Vagina (tissue), 2 donors: ENCODE data around the gene FBXL22. TPM values are rescaled to one million over a fixed set of nuclear protein-coding genes. Genes with fewer than 3 reads are reported as not detected.

Experiments used
- DNase-seq, 2 donors: peaks; one replicate each; pipeline ENCODE4 v3.0.0-alpha.2; 2017; ENCODE audit errors: extremely low spot score in 2 of 2
- H3K27ac ChIP-seq: fragments of 200-600 bp; sonication (generic); one replicate; pipeline ENCODE4 v1.5.1; 2019
- H3K27me3 ChIP-seq: fragments of 200-600 bp; sonication (generic); one replicate; pipeline ENCODE4 v1.5.1; 2019
- H3K36me3 ChIP-seq, 2 donors: fragments of 200-600 bp; sonication (generic); one replicate each; pipeline ENCODE4 v1.5.1; 2017 to 2019
- H3K4me1 ChIP-seq: fragments of 200-600 bp; sonication (generic); one replicate; pipeline ENCODE4 v1.5.1; 2019
- H3K4me3 ChIP-seq, 2 donors: fragments of 200-600 bp; sonication (generic); 1 replicate in 1 of 2; 2 replicates in 1 of 2; pipeline ENCODE4 v1.5.1; 2016 to 2019
- H3K9me3 ChIP-seq: fragments of 200-600 bp; sonication (generic); one replicate; pipeline ENCODE4 v1.5.1; 2019
- POLR2A ChIP-seq, 2 donors: fragments of 450-650 bp; IDR thresholded peaks; one replicate each; pipeline ENCODE4 v1.6.1; 2017; ENCODE audit warnings: antibody characterized with exemption in 2 of 2, mild to moderate bottlenecking in 2 of 2, moderate library complexity in 2 of 2
- POLR2AphosphoS5 ChIP-seq, 2 donors: sonication (generic); formaldehyde crosslinking; IDR thresholded peaks; one replicate each; pipeline ENCODE4 v1.9.0; 2017; ENCODE audit warnings: antibody characterized with exemption in 2 of 2, mild to moderate bottlenecking in 2 of 2, low read depth in 1 of 2; ENCODE audit not compliant: insufficient read depth in 1 of 2
- intact Hi-C: fragments of 100-400 bp; cut with DNase I; formaldehyde crosslinking; loops from one replicate; pipeline ENCODE4 v1.15.1; 2023
- total RNA-seq: library from RNA; depleted of rRNA; stranded (reverse); fragments of >200 nt; gene quantifications from one replicate; pipeline ENCODE4 v1.2.3, GENCODE V29; 2016
- TF ChIP-seq, protein P1 (sequence below), 3 experiments: fragments of 450-650 bp in 2 of 3; fragments of 200-600 bp in 1 of 3; sonication (generic) in 1 of 3; IDR thresholded peaks; one replicate each; pipeline ENCODE4 v1.5.1; 2017 to 2019; ENCODE audit warnings: antibody characterized with exemption in 3 of 3, mild to moderate bottlenecking in 2 of 3, moderate library complexity in 2 of 3

FBXL22 gene
- total RNA-seq, 1 donor from 2014 or later, result 10.1 TPM

DNA sequence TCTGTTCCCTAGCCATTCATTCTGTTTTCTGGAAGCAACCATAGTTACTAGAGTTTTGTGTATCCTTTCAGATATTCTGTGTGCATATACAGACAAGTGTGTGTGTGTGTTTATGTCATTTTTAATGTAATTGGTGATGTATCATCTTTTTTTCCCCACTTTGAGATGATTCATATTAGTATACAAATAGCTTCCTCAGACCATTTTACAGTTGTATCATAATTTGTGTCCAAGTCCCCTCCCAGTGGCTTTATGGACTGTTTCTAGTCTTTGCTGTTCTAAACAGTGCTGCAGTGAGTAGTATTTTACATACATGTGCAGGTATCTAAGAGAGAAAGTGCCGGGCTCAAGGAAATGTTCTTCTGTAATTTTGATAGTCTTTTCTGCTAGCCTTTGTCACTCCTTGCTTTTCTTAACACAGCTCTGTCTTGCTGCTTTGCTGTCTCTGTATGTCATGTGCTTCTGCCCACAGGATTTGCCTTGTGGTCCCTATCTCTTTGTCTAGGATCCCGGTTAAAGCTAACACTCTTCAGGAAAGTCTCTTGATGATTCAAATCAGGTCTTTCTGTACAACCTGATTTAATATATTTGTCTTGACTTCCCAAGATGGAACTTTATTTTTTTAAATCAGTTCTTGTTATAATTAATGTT lies 31.5 kb upstream of the FBXL22 start:
- peaks cover 0 to 38% of the 10 kb centered on the region in 2 donors for H3K36me3 ChIP-seq

DNA sequence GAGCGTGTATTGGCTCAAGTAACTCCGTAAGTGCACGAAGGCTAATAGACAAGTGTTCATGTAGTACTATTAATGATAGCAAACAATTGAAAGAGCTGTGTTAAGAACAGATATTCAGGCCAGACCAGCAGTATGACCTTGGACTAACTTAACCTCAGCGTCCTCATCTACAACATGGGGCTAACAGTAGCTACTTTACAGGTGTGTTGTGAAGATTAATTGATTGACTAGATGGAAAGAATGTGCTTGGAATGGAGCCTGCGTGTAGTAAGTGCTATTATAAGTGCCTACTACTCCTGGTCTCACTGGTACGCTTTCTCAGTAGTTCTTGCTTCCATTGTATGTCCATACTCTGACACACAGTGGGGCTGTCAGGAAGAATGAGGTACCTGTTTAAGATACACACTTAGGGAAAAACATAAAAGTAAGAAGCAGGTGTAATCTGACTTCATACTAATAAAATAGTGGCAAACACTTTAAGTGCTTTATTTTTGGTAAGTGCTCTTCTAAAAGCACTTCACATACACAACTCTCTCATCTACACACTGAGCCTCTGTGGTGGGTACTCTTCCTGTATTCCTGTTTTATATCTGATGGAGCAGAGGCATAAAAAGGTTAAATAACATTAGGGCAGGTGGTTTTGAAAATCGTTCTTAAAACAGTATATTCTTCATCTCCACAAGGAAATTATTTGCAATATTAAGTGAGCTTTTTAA lies 24.3 kb upstream of the FBXL22 start:
- Histone ChIP-seq H3K27me3 (no peaks in the 10 kb centered on the region), H3K36me3 (peaks cover 0 to 36% of the 10 kb centered on the region in 2 donors), H3K4me3 (no peak overlapping the region), H3K4me1 (no peaks in the 10 kb centered on the region), H3K9me3 (no peaks in the 10 kb centered on the region), H3K27ac (no peak overlapping the region)
- TF ChIP-seq POLR2AphosphoS5 (IDR thresholded peaks at IDR 0.05; ENCODE audit: insufficient read depth in 1 of 2, low read depth in 1 of 2) (no peak), POLR2A (IDR thresholded peaks at IDR 0.05) (no peak)
- TF ChIP-seq, protein P1, sequence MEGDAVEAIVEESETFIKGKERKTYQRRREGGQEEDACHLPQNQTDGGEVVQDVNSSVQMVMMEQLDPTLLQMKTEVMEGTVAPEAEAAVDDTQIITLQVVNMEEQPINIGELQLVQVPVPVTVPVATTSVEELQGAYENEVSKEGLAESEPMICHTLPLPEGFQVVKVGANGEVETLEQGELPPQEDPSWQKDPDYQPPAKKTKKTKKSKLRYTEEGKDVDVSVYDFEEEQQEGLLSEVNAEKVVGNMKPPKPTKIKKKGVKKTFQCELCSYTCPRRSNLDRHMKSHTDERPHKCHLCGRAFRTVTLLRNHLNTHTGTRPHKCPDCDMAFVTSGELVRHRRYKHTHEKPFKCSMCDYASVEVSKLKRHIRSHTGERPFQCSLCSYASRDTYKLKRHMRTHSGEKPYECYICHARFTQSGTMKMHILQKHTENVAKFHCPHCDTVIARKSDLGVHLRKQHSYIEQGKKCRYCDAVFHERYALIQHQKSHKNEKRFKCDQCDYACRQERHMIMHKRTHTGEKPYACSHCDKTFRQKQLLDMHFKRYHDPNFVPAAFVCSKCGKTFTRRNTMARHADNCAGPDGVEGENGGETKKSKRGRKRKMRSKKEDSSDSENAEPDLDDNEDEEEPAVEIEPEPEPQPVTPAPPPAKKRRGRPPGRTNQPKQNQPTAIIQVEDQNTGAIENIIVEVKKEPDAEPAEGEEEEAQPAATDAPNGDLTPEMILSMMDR (IDR thresholded peaks at IDR 0.05), result no peak
- no peak for DNase-seq
- intact Hi-C loops, result no loop called here

More for the DNA sequence above, 31.5 kb upstream of the FBXL22 start:
- H3K4me1 ChIP-seq, result no peaks in the 10 kb centered on the region
- no peaks in the 10 kb centered on the region for H3K27me3 ChIP-seq
- no peak overlapping the region for H3K4me3 ChIP-seq
- TF ChIP-seq POLR2A (IDR thresholded peaks at IDR 0.05) (no peak), POLR2AphosphoS5 (IDR thresholded peaks at IDR 0.05; ENCODE audit: insufficient read depth in 1 of 2, low read depth in 1 of 2) (no peak)
- TF ChIP-seq, protein P1 (IDR thresholded peaks at IDR 0.05), result no peak
- H3K27ac ChIP-seq, result no peak overlapping the region
- intact Hi-C loops, result no loop called here
- H3K9me3 ChIP-seq, result no peaks in the 10 kb centered on the region
- DNase-seq, result no peak

DNA sequence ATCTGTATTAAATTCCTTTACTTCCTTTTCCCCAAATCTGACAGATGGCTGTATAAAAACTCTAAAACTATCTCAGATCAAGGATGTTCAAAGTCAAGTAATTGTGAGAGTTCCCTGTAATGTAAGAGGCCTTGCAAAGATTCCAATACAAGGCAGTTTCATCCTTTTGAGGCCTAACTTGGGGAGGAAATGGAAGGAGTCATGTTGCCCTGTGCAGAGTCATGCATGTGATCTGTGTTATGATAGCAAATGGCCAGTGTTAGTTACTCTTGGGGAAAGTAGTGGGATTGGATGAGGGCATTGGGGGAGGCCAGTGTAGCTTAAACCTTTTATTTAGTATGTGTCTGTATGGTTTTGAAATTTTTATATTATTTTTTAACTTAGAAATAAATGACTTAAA lies 23.7 kb upstream of the FBXL22 start:
- no peak overlapping the region for H3K27ac ChIP-seq
- H3K36me3 ChIP-seq, result peaks cover 0 to 31% of the 10 kb centered on the region in 2 donors
- no peak for TF ChIP-seq POLR2AphosphoS5 (IDR thresholded peaks at IDR 0.05; ENCODE audit: insufficient read depth in 1 of 2, low read depth in 1 of 2)
- TF ChIP-seq POLR2A (IDR thresholded peaks at IDR 0.05), result no peak
- TF ChIP-seq, protein P1 (IDR thresholded peaks at IDR 0.05), result no peak
- no peak for DNase-seq
- no peaks in the 10 kb centered on the region for H3K27me3 ChIP-seq
- H3K4me1 ChIP-seq, result no peaks in the 10 kb centered on the region
- no peak overlapping the region for H3K4me3 ChIP-seq
- no peaks in the 10 kb centered on the region for H3K9me3 ChIP-seq
- intact Hi-C loops, result no loop called here

DNA sequence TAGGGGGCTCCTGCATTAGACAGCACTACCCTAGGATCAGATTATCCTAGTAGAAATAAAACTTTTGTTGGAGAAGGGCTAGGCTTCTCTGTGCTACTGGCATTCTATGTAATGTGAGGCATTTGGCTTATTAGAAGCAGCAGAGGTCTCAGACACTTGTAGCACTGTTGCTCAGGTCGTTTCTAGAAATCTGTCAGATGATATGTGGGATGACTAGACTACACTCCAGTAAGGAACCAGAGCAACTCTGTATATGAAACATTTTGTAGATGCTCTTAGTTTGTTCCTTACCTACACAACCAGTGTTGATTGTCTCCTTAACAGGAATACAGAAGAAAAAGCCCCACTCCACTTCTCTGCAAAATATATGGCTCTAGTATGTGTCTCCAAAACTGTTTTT lies 21.9 kb upstream of the FBXL22 start:
- TF ChIP-seq POLR2A (IDR thresholded peaks at IDR 0.05) (no peak), POLR2AphosphoS5 (IDR thresholded peaks at IDR 0.05; ENCODE audit: insufficient read depth in 1 of 2, low read depth in 1 of 2) (no peak)
- TF ChIP-seq, protein P1 (IDR thresholded peaks at IDR 0.05), result no peak
- Histone ChIP-seq H3K4me3 (no peak overlapping the region), H3K4me1 (no peaks in the 10 kb centered on the region), H3K27me3 (no peaks in the 10 kb centered on the region), H3K9me3 (no peaks in the 10 kb centered on the region), H3K27ac (no peak overlapping the region), H3K36me3 (peaks cover 0 to 24% of the 10 kb centered on the region in 2 donors)
- DNase-seq, result no peak
- intact Hi-C loops, result no loop called here

DNA sequence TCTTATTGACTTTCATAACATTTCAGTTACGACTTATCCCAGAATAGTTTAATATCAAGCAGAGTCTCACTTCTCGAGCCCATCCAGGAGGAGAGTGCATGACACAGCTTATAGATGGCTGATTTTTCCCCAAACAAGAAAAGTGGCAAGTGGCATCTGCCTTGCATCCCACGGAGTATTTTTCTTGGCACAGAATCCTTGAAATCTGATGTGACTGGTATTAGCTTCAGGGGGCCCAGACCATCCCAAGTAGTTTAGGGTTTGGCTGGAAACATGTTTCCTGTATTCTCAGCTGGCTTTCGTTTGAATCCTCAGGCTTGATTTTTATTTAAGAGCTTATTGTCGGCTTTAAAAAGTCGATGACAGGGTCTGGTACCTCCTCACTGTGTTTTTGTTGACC lies 20.7 kb upstream of the FBXL22 start:
- Histone ChIP-seq H3K9me3 (no peaks in the 10 kb centered on the region), H3K4me1 (no peaks in the 10 kb centered on the region), H3K27ac (no peak overlapping the region), H3K36me3 (peaks cover 0 to 21% of the 10 kb centered on the region in 2 donors), H3K4me3 (no peak overlapping the region), H3K27me3 (no peaks in the 10 kb centered on the region)
- DNase-seq, result no peak
- TF ChIP-seq, protein P1 (IDR thresholded peaks at IDR 0.05), result no peak
- TF ChIP-seq POLR2AphosphoS5 (IDR thresholded peaks at IDR 0.05; ENCODE audit: insufficient read depth in 1 of 2, low read depth in 1 of 2) (no peak), POLR2A (IDR thresholded peaks at IDR 0.05) (no peak)
- intact Hi-C loops, result no loop called here
